SU-DHL-6 (cell line): ENCODE measurements around the gene NADK.

ENCODE experiments used
- H2AFZ ChIP-seq: fragments of 200-600 bp; sonication (generic); 2 replicates; pipeline ENCODE4 v1.6.1; 2014; ENCODE audit warnings: low read depth, mild to moderate bottlenecking, moderate library complexity, mixed read lengths, antibody characterized with exemption, low read length; ENCODE audit not compliant: severe bottlenecking
- H3F3A ChIP-seq: fragments of 200-600 bp; shearing (Covaris generic); 2 replicates; pipeline ENCODE4 v1.6.0; 2016; ENCODE audit warnings: antibody characterized with exemption, mild to moderate bottlenecking; ENCODE audit not compliant: insufficient read depth
- H3K27ac ChIP-seq: fragments of 200-600 bp; sonication (generic); 2 replicates; pipeline ENCODE4 v1.5.1; 2016; ENCODE audit warnings: low read depth, mild to moderate bottlenecking, low read length, moderate library complexity, mixed read lengths
- H3K27me3 ChIP-seq: fragments of 200-600 bp; sonication (generic), shearing (Covaris generic); 2 replicates; pipeline ENCODE4 v1.6.0; 2014; ENCODE audit warnings: mild to moderate bottlenecking, low read length
- H3K36me3 ChIP-seq: fragments of 200-600 bp; sonication (generic); 2 replicates; pipeline ENCODE4 v1.6.1; 2014; ENCODE audit warnings: mild to moderate bottlenecking, low read length, mixed read lengths
- H3K4me2 ChIP-seq: fragments of 300-600, 200-600 bp; shearing (Covaris generic), sonication (generic); 2 replicates; pipeline ENCODE4 v1.6.0; 2014; ENCODE audit warnings: low read length, low read depth, mild to moderate bottlenecking; ENCODE audit not compliant: poor library complexity, severe bottlenecking
- H3K4me3 ChIP-seq: fragments of 200-600 bp; sonication (generic); 2 replicates; pipeline ENCODE4 v1.5.1; 2014; ENCODE audit warnings: antibody characterized with exemption, low read length, mild to moderate bottlenecking, mixed read lengths; ENCODE audit not compliant: insufficient read depth, poor library complexity, severe bottlenecking
- H3K79me2 ChIP-seq: fragments of 200-600 bp; sonication (generic); 2 replicates; pipeline ENCODE4 v1.6.1; 2014; ENCODE audit warnings: mild to moderate bottlenecking, low read length, moderate library complexity; ENCODE audit not compliant: insufficient read depth
- H3K9ac ChIP-seq: fragments of 200-600 bp; sonication (generic); 2 replicates; pipeline ENCODE4 v1.7.0; 2014; ENCODE audit warnings: mild to moderate bottlenecking, low read length
- H3K9me2 ChIP-seq: fragments of 200-600 bp; sonication (generic); replicated peaks from 2 replicates; pipeline ENCODE4 v1.6.1; 2014; ENCODE audit warnings: low read length; ENCODE audit not compliant: insufficient read depth
- H3K9me3 ChIP-seq: fragments of 200-600 bp; sonication (generic); 2 replicates; pipeline ENCODE4 v1.6.1; 2014; ENCODE audit warnings: low read length, mixed read lengths; ENCODE audit not compliant: insufficient read depth
- H4K20me1 ChIP-seq: fragments of 200-600 bp; sonication (generic); 2 replicates; pipeline ENCODE4 v1.6.1; 2014; ENCODE audit warnings: low read depth, mild to moderate bottlenecking, antibody characterized with exemption, low read length, moderate library complexity, mixed read lengths
- EZH2phosphoT487 ChIP-seq: fragments of 200-600 bp; sonication (generic), shearing (Covaris generic); conservative IDR thresholded peaks from 2 replicates; pipeline ENCODE4 v1.6.1; 2018; ENCODE audit warnings: mild to moderate bottlenecking, antibody characterized with exemption, low read length, moderate library complexity, mixed read lengths
- TF ChIP-seq, protein P1 (sequence below): fragments of 200-600 bp; sonication (generic); IDR thresholded peaks from one replicate; pipeline ENCODE4 v1.5.1; 2017; ENCODE audit warnings: antibody characterized with exemption, mild to moderate bottlenecking, low read length, moderate library complexity; ENCODE audit not compliant: insufficient read depth, poor library complexity, severe bottlenecking

The NADK gene

GRCh38 chr1:1806890-1807289 lies 28.6 kb upstream of the NADK start:
- peaks cover 3% of the 10 kb centered on the region; the same call in 1 of the 2 replicates for H3F3A ChIP-seq
- H3K79me2 ChIP-seq, result peaks cover 20% of the 10 kb centered on the region
- H3K4me2 ChIP-seq, result no peak overlapping the region
- H3K9me2 ChIP-seq, result no peaks in the 10 kb centered on the region
- H3K9me3 ChIP-seq, result no peaks in the 10 kb centered on the region
- peaks cover 17% of the 10 kb centered on the region; the same call in 1 of the 2 replicates for H3K36me3 ChIP-seq
- no peak overlapping the region for H3K27ac ChIP-seq
- H3K27me3 ChIP-seq, result no peaks in the 10 kb centered on the region
- H2AFZ ChIP-seq, result no peak overlapping the region
- H3K4me3 ChIP-seq, result no peak overlapping the region
- TF ChIP-seq EZH2phosphoT487, result no peak
- TF ChIP-seq, protein P1, sequence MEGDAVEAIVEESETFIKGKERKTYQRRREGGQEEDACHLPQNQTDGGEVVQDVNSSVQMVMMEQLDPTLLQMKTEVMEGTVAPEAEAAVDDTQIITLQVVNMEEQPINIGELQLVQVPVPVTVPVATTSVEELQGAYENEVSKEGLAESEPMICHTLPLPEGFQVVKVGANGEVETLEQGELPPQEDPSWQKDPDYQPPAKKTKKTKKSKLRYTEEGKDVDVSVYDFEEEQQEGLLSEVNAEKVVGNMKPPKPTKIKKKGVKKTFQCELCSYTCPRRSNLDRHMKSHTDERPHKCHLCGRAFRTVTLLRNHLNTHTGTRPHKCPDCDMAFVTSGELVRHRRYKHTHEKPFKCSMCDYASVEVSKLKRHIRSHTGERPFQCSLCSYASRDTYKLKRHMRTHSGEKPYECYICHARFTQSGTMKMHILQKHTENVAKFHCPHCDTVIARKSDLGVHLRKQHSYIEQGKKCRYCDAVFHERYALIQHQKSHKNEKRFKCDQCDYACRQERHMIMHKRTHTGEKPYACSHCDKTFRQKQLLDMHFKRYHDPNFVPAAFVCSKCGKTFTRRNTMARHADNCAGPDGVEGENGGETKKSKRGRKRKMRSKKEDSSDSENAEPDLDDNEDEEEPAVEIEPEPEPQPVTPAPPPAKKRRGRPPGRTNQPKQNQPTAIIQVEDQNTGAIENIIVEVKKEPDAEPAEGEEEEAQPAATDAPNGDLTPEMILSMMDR, result no peak
- no peaks in the 10 kb centered on the region for H4K20me1 ChIP-seq
- no peak overlapping the region for H3K9ac ChIP-seq

- H3K27ac ChIP-seq, result no peak overlapping the region
- no peak overlapping the region for H3K9ac ChIP-seq
- no peaks in the 10 kb centered on the region for H3K27me3 ChIP-seq
- H3K9me3 ChIP-seq, result no peaks in the 10 kb centered on the region
- no peak overlapping the region for H2AFZ ChIP-seq
- peaks cover 17% of the 10 kb centered on the region; the same call in 1 of the 2 replicates for H3K36me3 ChIP-seq
- H3K4me2 ChIP-seq, result no peak overlapping the region
- no peaks in the 10 kb centered on the region for H4K20me1 ChIP-seq
- no peaks in the 10 kb centered on the region for H3K9me2 ChIP-seq
- H3F3A ChIP-seq, result peaks cover 20% of the 10 kb centered on the region
- TF ChIP-seq EZH2phosphoT487, result no peak
- TF ChIP-seq, protein P1, result no peak
- no peak overlapping the region for H3K4me3 ChIP-seq
- peaks cover 45% of the 10 kb centered on the region for H3K79me2 ChIP-seq
Measured at GRCh38 chr1:1804301-1804700, 26.0 kb upstream of the NADK start.

- H3K79me2 ChIP-seq, result peaks cover 56% of the 10 kb centered on the region
- no peak for TF ChIP-seq EZH2phosphoT487
- TF ChIP-seq, protein P1, result no peak
- H3F3A ChIP-seq, result peaks cover 20% of the 10 kb centered on the region
- H2AFZ ChIP-seq, result no peak overlapping the region
- H3K4me3 ChIP-seq, result no peak overlapping the region
- H3K9ac ChIP-seq, result no peak overlapping the region
- H4K20me1 ChIP-seq, result no peaks in the 10 kb centered on the region
- no peaks in the 10 kb centered on the region for H3K27me3 ChIP-seq
- H3K9me2 ChIP-seq, result no peaks in the 10 kb centered on the region
- peak overlapping the region; percentile 38 for H3K27ac ChIP-seq
- no peak overlapping the region for H3K4me2 ChIP-seq
- no peaks in the 10 kb centered on the region for H3K9me3 ChIP-seq
- peaks cover 17% of the 10 kb centered on the region; the same call in 1 of the 2 replicates for H3K36me3 ChIP-seq
Measured at GRCh38 chr1:1802871-1803270, 24.6 kb upstream of the NADK start.
